ENCODE results near the gene MEIKIN. TPM values are rescaled to one million over a fixed set of nuclear protein-coding genes. Genes with fewer than 3 reads are reported as not detected.

The MEIKIN gene
- not detected in 2 replicates for total RNA-seq (ENCODE audit: low replicate concordance)

GRCh38 chr5:131945551-131946168, at the start of gene MEIKIN:
MEIKIN (minus strand) TSS chr5:131945663; CDS start chr5:131945505, 158 bp downstream.
- H3K36me3 Mint-ChIP-seq = no peaks in the 10 kb centered on the region
- no peaks in the 10 kb centered on the region for H4K20me1 ChIP-seq (ENCODE audit: low read depth)
- TF ChIP-seq EZH2 (IDR thresholded peaks at IDR 0.05) (no peak), EZH2phosphoT487 (IDR thresholded peaks at IDR 0.05) (no peak)
- TF ChIP-seq, protein P1, sequence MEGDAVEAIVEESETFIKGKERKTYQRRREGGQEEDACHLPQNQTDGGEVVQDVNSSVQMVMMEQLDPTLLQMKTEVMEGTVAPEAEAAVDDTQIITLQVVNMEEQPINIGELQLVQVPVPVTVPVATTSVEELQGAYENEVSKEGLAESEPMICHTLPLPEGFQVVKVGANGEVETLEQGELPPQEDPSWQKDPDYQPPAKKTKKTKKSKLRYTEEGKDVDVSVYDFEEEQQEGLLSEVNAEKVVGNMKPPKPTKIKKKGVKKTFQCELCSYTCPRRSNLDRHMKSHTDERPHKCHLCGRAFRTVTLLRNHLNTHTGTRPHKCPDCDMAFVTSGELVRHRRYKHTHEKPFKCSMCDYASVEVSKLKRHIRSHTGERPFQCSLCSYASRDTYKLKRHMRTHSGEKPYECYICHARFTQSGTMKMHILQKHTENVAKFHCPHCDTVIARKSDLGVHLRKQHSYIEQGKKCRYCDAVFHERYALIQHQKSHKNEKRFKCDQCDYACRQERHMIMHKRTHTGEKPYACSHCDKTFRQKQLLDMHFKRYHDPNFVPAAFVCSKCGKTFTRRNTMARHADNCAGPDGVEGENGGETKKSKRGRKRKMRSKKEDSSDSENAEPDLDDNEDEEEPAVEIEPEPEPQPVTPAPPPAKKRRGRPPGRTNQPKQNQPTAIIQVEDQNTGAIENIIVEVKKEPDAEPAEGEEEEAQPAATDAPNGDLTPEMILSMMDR (IDR thresholded peaks at IDR 0.05) = no peak
- H3K4me1 ChIP-seq = no peaks in the 10 kb centered on the region
- no peak within 1 kb of the TSS for H3K27ac Mint-ChIP-seq
- H3K27ac ChIP-seq = no peak within 1 kb of the TSS
- H3K4me1 Mint-ChIP-seq = peaks cover 6% of the 10 kb centered on the region
- no peak within 1 kb of the TSS for H3K9ac ChIP-seq
- no peaks in the 10 kb centered on the region for H3F3A ChIP-seq (ENCODE audit: low read depth)
- no peak within 1 kb of the TSS for H3K4me2 ChIP-seq
- no peaks in the 10 kb centered on the region for H3K9me3 ChIP-seq (ENCODE audit: low read depth)
- H3K27me3 Mint-ChIP-seq (ENCODE audit: insufficient read depth, low read depth) = no peaks in the 10 kb centered on the region
- peak within 1 kb of the TSS; percentile 2 for H2AFZ ChIP-seq (replicated peaks)
- H3K36me3 ChIP-seq = no peaks in the 10 kb centered on the region
- no peaks in the 10 kb centered on the region for H3K79me2 ChIP-seq (ENCODE audit: low read depth)
- H3K4me3 ChIP-seq = no peak within 1 kb of the TSS
- no peaks in the 10 kb centered on the region for H3K9me3 Mint-ChIP-seq
- H3K27me3 ChIP-seq = no peaks in the 10 kb centered on the region
- no peak within 1 kb of the TSS for H3K4me3 Mint-ChIP-seq
- no peak for DNase-seq (ENCODE audit: low spot score)

DNA sequence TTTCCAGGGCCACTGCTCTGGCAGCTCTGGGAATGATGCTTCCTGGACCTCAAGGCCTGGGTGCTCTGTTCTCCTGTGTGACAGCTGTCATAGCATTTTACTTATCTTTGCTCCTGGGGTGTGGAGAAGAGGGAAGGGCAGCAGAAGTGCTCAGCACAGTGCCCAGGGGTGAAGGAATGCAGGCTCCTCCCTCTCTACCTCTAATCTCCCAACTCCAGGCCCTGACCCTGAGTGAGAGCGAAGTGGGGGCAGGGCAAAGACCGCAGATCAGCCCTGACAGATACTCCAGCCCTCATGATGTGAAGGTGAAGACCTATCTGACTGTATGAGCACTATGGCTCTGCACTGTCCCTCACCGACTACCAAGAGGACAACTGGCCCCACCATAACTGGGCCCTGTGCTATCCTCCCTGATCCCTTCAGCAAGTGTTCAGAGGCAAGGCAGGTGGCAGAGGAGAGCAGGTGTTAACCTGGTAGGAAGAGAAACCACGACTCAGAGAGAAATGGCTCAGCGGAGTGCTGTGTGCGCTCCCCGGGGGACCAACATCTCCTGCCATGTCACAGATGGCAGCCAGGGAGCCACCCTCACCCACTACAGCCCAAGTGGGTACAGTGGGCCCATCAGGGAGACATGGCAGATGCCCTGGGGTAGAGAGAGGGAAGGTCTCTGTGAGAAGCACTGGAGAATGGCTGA, 49.2 kb upstream of the MEIKIN start:
- Histone ChIP-seq H3K4me1 (peaks cover 10% of the 10 kb centered on the region), H3K9me3 (ENCODE audit: low read depth) (no peaks in the 10 kb centered on the region), H3K4me2 (no peak overlapping the region), H3K4me3 (no peak overlapping the region), H4K20me1 (ENCODE audit: low read depth) (no peaks in the 10 kb centered on the region), H2AFZ (replicated peaks) (no peak overlapping the region), H3K27ac (no peak overlapping the region), H3K79me2 (ENCODE audit: low read depth) (no peaks in the 10 kb centered on the region), H3K36me3 (no peaks in the 10 kb centered on the region), H3K9ac (no peak overlapping the region), H3F3A (ENCODE audit: low read depth) (no peaks in the 10 kb centered on the region), H3K27me3 (no peaks in the 10 kb centered on the region)
- Mint-ChIP-seq H3K4me1 (peaks cover 26% of the 10 kb centered on the region), H3K4me3 (no peak overlapping the region), H3K27me3 (ENCODE audit: insufficient read depth, low read depth) (peaks cover 7% of the 10 kb centered on the region), H3K9me3 (no peaks in the 10 kb centered on the region), H3K27ac (no peak overlapping the region), H3K36me3 (no peaks in the 10 kb centered on the region)
- no peak for TF ChIP-seq EZH2 (IDR thresholded peaks at IDR 0.05)
- DNase-seq (ENCODE audit: low spot score) = peak; percentile 38

DNA sequence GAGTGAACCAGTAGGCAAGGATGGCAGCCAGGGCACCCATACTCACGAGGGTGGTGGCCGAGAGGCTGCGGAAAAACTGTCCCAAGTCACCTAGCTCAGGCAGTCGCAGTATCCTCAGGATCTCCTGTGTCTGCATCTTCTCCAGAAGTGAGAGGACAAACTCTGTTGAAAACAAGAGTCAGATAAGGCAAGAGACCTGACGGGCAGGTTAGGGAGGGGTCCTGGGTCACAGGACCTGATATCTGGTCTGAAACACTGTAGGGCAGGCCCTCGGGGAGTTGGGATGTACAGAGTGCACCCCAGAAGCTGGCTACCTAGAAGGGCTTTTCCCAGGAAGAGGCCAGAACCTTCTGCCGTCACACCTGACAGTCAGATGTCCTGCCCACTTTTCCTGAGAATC, 48.6 kb upstream of the MEIKIN start:
- no peaks in the 10 kb centered on the region for H3K9me3 ChIP-seq (ENCODE audit: low read depth)
- DNase-seq (ENCODE audit: low spot score) = no peak
- H3K4me1 Mint-ChIP-seq = peaks cover 20% of the 10 kb centered on the region
- peaks cover 4% of the 10 kb centered on the region for H3K4me1 ChIP-seq
- H4K20me1 ChIP-seq (ENCODE audit: low read depth) = no peaks in the 10 kb centered on the region
- no peak overlapping the region for H3K27ac ChIP-seq
- H3K36me3 ChIP-seq = no peaks in the 10 kb centered on the region
- no peak for TF ChIP-seq EZH2 (IDR thresholded peaks at IDR 0.05)
- no peak for TF ChIP-seq EZH2phosphoT487 (IDR thresholded peaks at IDR 0.05)
- TF ChIP-seq, protein P1 (IDR thresholded peaks at IDR 0.05) = no peak
- H3K27me3 ChIP-seq = no peaks in the 10 kb centered on the region
- H3K9me3 Mint-ChIP-seq = no peaks in the 10 kb centered on the region
- H3K4me2 ChIP-seq = no peak overlapping the region
- no peaks in the 10 kb centered on the region for H3F3A ChIP-seq (ENCODE audit: low read depth)
- H3K4me3 Mint-ChIP-seq = no peak overlapping the region
- no peak overlapping the region for H3K27ac Mint-ChIP-seq
- H3K27me3 Mint-ChIP-seq (ENCODE audit: insufficient read depth, low read depth) = peaks cover 7% of the 10 kb centered on the region
- H3K9ac ChIP-seq = no peak overlapping the region
- H3K36me3 Mint-ChIP-seq = no peaks in the 10 kb centered on the region
- H2AFZ ChIP-seq (replicated peaks) = no peak overlapping the region
- H3K4me3 ChIP-seq = no peak overlapping the region
- H3K79me2 ChIP-seq (ENCODE audit: low read depth) = no peaks in the 10 kb centered on the region

- Mint-ChIP-seq H3K9me3 (no peaks in the 10 kb centered on the region), H3K27me3 (ENCODE audit: insufficient read depth, low read depth) (peaks cover 4% of the 10 kb centered on the region), H3K4me3 (no peak overlapping the region), H3K36me3 (no peaks in the 10 kb centered on the region), H3K27ac (no peak overlapping the region), H3K4me1 (peaks cover 15% of the 10 kb centered on the region)
- H3K79me2 ChIP-seq (ENCODE audit: low read depth) = no peaks in the 10 kb centered on the region
- H3K36me3 ChIP-seq = no peaks in the 10 kb centered on the region
- DNase-seq (ENCODE audit: low spot score) = no peak
- TF ChIP-seq EZH2 (IDR thresholded peaks at IDR 0.05) (no peak), EZH2phosphoT487 (IDR thresholded peaks at IDR 0.05) (no peak)
- TF ChIP-seq, protein P1 (IDR thresholded peaks at IDR 0.05) = no peak
- no peak overlapping the region for H3K4me3 ChIP-seq
- no peak overlapping the region for H3K4me2 ChIP-seq
- H3K27me3 ChIP-seq = no peaks in the 10 kb centered on the region
- no peak overlapping the region for H3K27ac ChIP-seq
- H4K20me1 ChIP-seq (ENCODE audit: low read depth) = no peaks in the 10 kb centered on the region
- H3F3A ChIP-seq (ENCODE audit: low read depth) = no peaks in the 10 kb centered on the region
- H3K9me3 ChIP-seq (ENCODE audit: low read depth) = no peaks in the 10 kb centered on the region
- H2AFZ ChIP-seq (replicated peaks) = no peak overlapping the region
- H3K9ac ChIP-seq = no peak overlapping the region
- peaks cover 4% of the 10 kb centered on the region for H3K4me1 ChIP-seq
Observed at GRCh38 chr5:131993676-131994075, 48.2 kb upstream of the MEIKIN start.
